HepG2 (cell line): ENCODE measurements around the gene NET1. TPM values are rescaled to one million over a fixed set of nuclear protein-coding genes. Genes with fewer than 3 reads are reported as not detected.
A peak's percentile ranks its signal among the peaks of the same experiment; 100 is the strongest.

Experiments
- ATF1 ChIP-seq: IDR thresholded peaks from 2 replicates; pipeline ENCODE4 v1.6.1; 2016; ENCODE audit warnings: mild to moderate bottlenecking, control low read depth
- CAMTA2 ChIP-seq: sonication (generic); formaldehyde crosslinking; IDR thresholded peaks from 2 replicates; pipeline ENCODE4 v1.4.0; 2020; ENCODE audit warnings: mild to moderate bottlenecking, missing genetic modification reagents, borderline replicate concordance
- ETV6 ChIP-seq: sonication (generic); formaldehyde crosslinking; conservative IDR thresholded peaks from 2 replicates; pipeline ENCODE4 v1.4.0; 2020; ENCODE audit warnings: missing genetic modification reagents
- FOXO1 ChIP-seq: sonication (generic); formaldehyde crosslinking; IDR thresholded peaks from 2 replicates; pipeline ENCODE4 v1.4.0; 2020; ENCODE audit warnings: missing genetic modification reagents
- KDM3A ChIP-seq: IDR thresholded peaks from 2 replicates; pipeline ENCODE4 v1.6.1; 2018; ENCODE audit warnings: low read depth, missing compliant biosample characterization
- KDM4B ChIP-seq: sonication (generic); formaldehyde crosslinking; IDR thresholded peaks from 2 replicates; pipeline ENCODE4 v1.4.0; 2020; ENCODE audit warnings: missing genetic modification reagents
- NFE2L1 ChIP-seq: sonication (generic); formaldehyde crosslinking; IDR thresholded peaks from 2 replicates; pipeline ENCODE4 v1.4.0; 2020; ENCODE audit warnings: missing genetic modification reagents, mild to moderate bottlenecking, borderline replicate concordance
- PHF8 ChIP-seq: sonication (generic); formaldehyde crosslinking; IDR thresholded peaks from 2 replicates; pipeline ENCODE4 v1.5.0; 2020; ENCODE audit warnings: missing genetic modification reagents
- RAD51 ChIP-seq: fragments of 450-650 bp; IDR thresholded peaks from 2 replicates; pipeline ENCODE4 v1.6.1; 2016; ENCODE audit warnings: borderline replicate concordance
- RBM39 ChIP-seq: fragments of 200-400 bp; formaldehyde crosslinking; IDR thresholded peaks from one replicate; pipeline ENCODE4 v1.6.1; 2018; ENCODE audit warnings: antibody characterized with exemption, mild to moderate bottlenecking, low read depth, low read length; ENCODE audit not compliant: poor library complexity, severe bottlenecking
- RNF2 ChIP-seq: fragments of 450-650 bp; conservative IDR thresholded peaks from 2 replicates; pipeline ENCODE4 v1.6.1; 2016; ENCODE audit warnings: low read depth
- SPEN ChIP-seq: sonication (generic); formaldehyde crosslinking; IDR thresholded peaks from 2 replicates; pipeline ENCODE4 v1.5.1; 2020; ENCODE audit warnings: low read depth, mild to moderate bottlenecking, missing genetic modification reagents
- TERF1 ChIP-seq: sonication (generic); formaldehyde crosslinking; IDR thresholded peaks from 2 replicates; pipeline ENCODE4 v1.8.0; 2022; ENCODE audit warnings: mild to moderate bottlenecking, missing genetic modification reagents, moderate library complexity
- ZBTB46 ChIP-seq: sonication (generic); formaldehyde crosslinking; IDR thresholded peaks from 2 replicates; pipeline ENCODE4 v1.4.0; 2020; ENCODE audit warnings: mild to moderate bottlenecking, missing genetic modification reagents, borderline replicate concordance
- ZNF18 ChIP-seq: sonication (generic); formaldehyde crosslinking; IDR thresholded peaks from 2 replicates; pipeline ENCODE4 v1.8.0; 2022; ENCODE audit warnings: mild to moderate bottlenecking, missing genetic modification reagents; ENCODE audit not compliant: insufficient replicate concordance
- ZNF24 ChIP-seq: fragments of 450-650 bp; IDR thresholded peaks from 2 replicates; pipeline ENCODE4 v1.6.1; 2017; ENCODE audit warnings: antibody characterized with exemption, mild to moderate bottlenecking
- ZNF709 ChIP-seq: sonication (generic); formaldehyde crosslinking; IDR thresholded peaks from 2 replicates; pipeline ENCODE4 v1.5.0; 2020; ENCODE audit warnings: mild to moderate bottlenecking, missing genetic modification reagents
- ZNF749 ChIP-seq: sonication (generic); formaldehyde crosslinking; IDR thresholded peaks from 2 replicates; pipeline ENCODE4 v1.8.0; 2022; ENCODE audit warnings: mild to moderate bottlenecking, missing genetic modification reagents, moderate library complexity, borderline replicate concordance
- ZNF775 ChIP-seq: sonication (generic); formaldehyde crosslinking; IDR thresholded peaks from 2 replicates; pipeline ENCODE4 v1.4.0; 2020; ENCODE audit warnings: missing genetic modification reagents, mild to moderate bottlenecking, moderate library complexity, borderline replicate concordance
- ZNF83 ChIP-seq: sonication (generic); formaldehyde crosslinking; IDR thresholded peaks from 2 replicates; pipeline ENCODE4 v1.4.0; 2020; ENCODE audit warnings: missing genetic modification reagents, mild to moderate bottlenecking, borderline replicate concordance
- polyA plus RNA-seq, 8 experiments: library from polyadenylated mRNA; depleted of rRNA in 3 of 8; stranded (reverse) in 7 of 8; unstranded in 1 of 8; fragments of >200 nt; fragmentation: Illumina TruSeq in 4 of 8; extraction: Trizol in 4 of 8; gene quantifications; 2 replicates each; pipeline versions ENCODE4 v1.2.1 to v1.2.3, GENCODE V29; 2011 to 2016; ENCODE audit warnings: low read depth in 4 of 8, missing spikeins in 1 of 8, mixed read lengths in 1 of 8; ENCODE audit not compliant: insufficient read depth in 1 of 8
- total RNA-seq, 5 experiments: library from RNA; depleted of rRNA; stranded (reverse); fragments of >200 nt; fragmentation: Illumina TruSeq; extraction: Trizol; gene quantifications; 2 replicates each; pipeline ENCODE4 v1.2.3, GENCODE V29; 2016; ENCODE audit warnings: low read depth in 1 of 5
- TF ChIP-seq, protein P1 (sequence below): sonication (generic); formaldehyde crosslinking; IDR thresholded peaks from 2 replicates; pipeline ENCODE4 v1.8.1; 2023; ENCODE audit warnings: mild to moderate bottlenecking, missing genetic modification reagents
- TF ChIP-seq, protein P2 (sequence below): sonication (generic); formaldehyde crosslinking; IDR thresholded peaks from 2 replicates; pipeline ENCODE4 v1.4.0; 2020; ENCODE audit warnings: missing genetic modification reagents, mild to moderate bottlenecking, borderline replicate concordance

NET1 gene
- total and polyA plus RNA-seq, 2 of the 13 experiments (the other 11 are each of a cell fraction or from before 2014, with no cell fraction given): 48.1 to 65.8 TPM

- TF ChIP-seq ETV6 (CRISPR knock-in tag) (peak; percentile 79; the same call in 1 of the 2 replicates), ZNF749 (peak; percentile 86; the same call in 1 of the 2 replicates), ZNF18 (CRISPR knock-in tag) (peak; percentile 59), FOXO1 (peak; percentile 70), KDM3A (CRISPR knock-in tag) (peak; percentile 91; the same call in 1 of the 2 replicates), ATF1 (no peak), NFE2L1 (no peak), TERF1 (CRISPR knock-in tag) (no peak), KDM4B (CRISPR knock-in tag) (peak; percentile 78; the same call in 1 of the 2 replicates), ZNF775 (peak; percentile 74; the same call in 1 of the 2 replicates), RBM39 (peak; percentile 57), CAMTA2 (CRISPR knock-in tag) (no peak), SPEN (peak; percentile 57; the same call in 1 of the 2 replicates), ZBTB46 (CRISPR knock-in tag) (no peak), RNF2 (0 out of 2 replicates have a peak, but pooled peaks have one; percentile 30), PHF8 (CRISPR knock-in tag) (peak; percentile 81), RAD51 (peak; percentile 93), ZNF24 (no peak), ZNF709 (CRISPR knock-in tag) (no peak), ZNF83 (CRISPR knock-in tag) (peak; percentile 89; the same call in 1 of the 2 replicates)
- TF ChIP-seq, protein P1, sequence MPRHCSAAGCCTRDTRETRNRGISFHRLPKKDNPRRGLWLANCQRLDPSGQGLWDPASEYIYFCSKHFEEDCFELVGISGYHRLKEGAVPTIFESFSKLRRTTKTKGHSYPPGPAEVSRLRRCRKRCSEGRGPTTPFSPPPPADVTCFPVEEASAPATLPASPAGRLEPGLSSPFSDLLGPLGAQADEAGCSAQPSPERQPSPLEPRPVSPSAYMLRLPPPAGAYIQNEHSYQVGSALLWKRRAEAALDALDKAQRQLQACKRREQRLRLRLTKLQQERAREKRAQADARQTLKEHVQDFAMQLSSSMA (CRISPR knock-in tag): no peak
- TF ChIP-seq, protein P2, sequence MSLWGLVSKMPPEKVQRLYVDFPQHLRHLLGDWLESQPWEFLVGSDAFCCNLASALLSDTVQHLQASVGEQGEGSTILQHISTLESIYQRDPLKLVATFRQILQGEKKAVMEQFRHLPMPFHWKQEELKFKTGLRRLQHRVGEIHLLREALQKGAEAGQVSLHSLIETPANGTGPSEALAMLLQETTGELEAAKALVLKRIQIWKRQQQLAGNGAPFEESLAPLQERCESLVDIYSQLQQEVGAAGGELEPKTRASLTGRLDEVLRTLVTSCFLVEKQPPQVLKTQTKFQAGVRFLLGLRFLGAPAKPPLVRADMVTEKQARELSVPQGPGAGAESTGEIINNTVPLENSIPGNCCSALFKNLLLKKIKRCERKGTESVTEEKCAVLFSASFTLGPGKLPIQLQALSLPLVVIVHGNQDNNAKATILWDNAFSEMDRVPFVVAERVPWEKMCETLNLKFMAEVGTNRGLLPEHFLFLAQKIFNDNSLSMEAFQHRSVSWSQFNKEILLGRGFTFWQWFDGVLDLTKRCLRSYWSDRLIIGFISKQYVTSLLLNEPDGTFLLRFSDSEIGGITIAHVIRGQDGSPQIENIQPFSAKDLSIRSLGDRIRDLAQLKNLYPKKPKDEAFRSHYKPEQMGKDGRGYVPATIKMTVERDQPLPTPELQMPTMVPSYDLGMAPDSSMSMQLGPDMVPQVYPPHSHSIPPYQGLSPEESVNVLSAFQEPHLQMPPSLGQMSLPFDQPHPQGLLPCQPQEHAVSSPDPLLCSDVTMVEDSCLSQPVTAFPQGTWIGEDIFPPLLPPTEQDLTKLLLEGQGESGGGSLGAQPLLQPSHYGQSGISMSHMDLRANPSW (CRISPR knock-in tag): peak; percentile 83; the same call in 1 of the 2 replicates
Observed at GRCh38 chr10:5446390-5446926, 34.1 kb downstream of the NET1 start (continued).
